HG02588 (cell line): ENCODE data around the gene BYSL.

Source experiments
- ATAC-seq: cut with Tn5 transposase; IDR thresholded peaks from one replicate; pipeline ENCODE4 v1.9.1; 2021; ENCODE audit warnings: mild to moderate bottlenecking, moderate library complexity; ENCODE audit not compliant: unreplicated experiment

The BYSL gene

GRCh38 chr6:41974281-41974825 is 53.1 kb downstream of the BYSL start:
- ATAC-seq, result no peak

GRCh38 chr6:41975276-41975675 is 54.0 kb downstream of the BYSL start:
- ATAC-seq, result no peak

GRCh38 chr6:41976794-41977484 is 55.6 kb downstream of the BYSL start:
- no peak for ATAC-seq
